Fibroblast of the aortic adventitia (primary cell): ENCODE data around the gene TGDS. TPM values are rescaled to one million over a fixed set of nuclear protein-coding genes. Genes with fewer than 3 reads are reported as not detected.
A peak's percentile ranks its signal among the peaks of the same experiment; 100 is the strongest.

Experiments used
- DNase-seq: peaks from one replicate; pipeline ENCODE4 v3.0.0-alpha.2; 2010; ENCODE audit warnings: low read depth
- H3K4me3 ChIP-seq: 2 replicates; pipeline ENCODE4 v1.5.1; 2011; ENCODE audit warnings: low read depth, mild to moderate bottlenecking, control low read depth, low read length, moderate library complexity
- total RNA-seq: library from RNA; depleted of rRNA; stranded (reverse); fragments of >200 nt; gene quantifications from 2 replicates; pipeline ENCODE4 v1.2.3, GENCODE V29; 2012; ENCODE audit warnings: low replicate concordance
- TF ChIP-seq, protein P1 (sequence below): IDR thresholded peaks from 2 replicates; pipeline ENCODE4 v1.5.1; 2011; ENCODE audit warnings: mild to moderate bottlenecking, low read length, control low read depth, inconsistent platforms; ENCODE audit not compliant: insufficient read depth

Gene TGDS
- total RNA-seq, 1 donor: 14.9 TPM

- TF ChIP-seq, protein P1, sequence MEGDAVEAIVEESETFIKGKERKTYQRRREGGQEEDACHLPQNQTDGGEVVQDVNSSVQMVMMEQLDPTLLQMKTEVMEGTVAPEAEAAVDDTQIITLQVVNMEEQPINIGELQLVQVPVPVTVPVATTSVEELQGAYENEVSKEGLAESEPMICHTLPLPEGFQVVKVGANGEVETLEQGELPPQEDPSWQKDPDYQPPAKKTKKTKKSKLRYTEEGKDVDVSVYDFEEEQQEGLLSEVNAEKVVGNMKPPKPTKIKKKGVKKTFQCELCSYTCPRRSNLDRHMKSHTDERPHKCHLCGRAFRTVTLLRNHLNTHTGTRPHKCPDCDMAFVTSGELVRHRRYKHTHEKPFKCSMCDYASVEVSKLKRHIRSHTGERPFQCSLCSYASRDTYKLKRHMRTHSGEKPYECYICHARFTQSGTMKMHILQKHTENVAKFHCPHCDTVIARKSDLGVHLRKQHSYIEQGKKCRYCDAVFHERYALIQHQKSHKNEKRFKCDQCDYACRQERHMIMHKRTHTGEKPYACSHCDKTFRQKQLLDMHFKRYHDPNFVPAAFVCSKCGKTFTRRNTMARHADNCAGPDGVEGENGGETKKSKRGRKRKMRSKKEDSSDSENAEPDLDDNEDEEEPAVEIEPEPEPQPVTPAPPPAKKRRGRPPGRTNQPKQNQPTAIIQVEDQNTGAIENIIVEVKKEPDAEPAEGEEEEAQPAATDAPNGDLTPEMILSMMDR: no peak
Observed at GRCh38 chr13:94556041-94556440, 39.9 kb downstream of the TGDS start.

GRCh38 chr13:94553766-94554165 is 42.2 kb downstream of the TGDS start:
- TF ChIP-seq, protein P1: no peak
- H3K4me3 ChIP-seq: no peak overlapping the region
- DNase-seq: no peak

More at GRCh38 chr13:94556041-94556440, 39.9 kb downstream of the TGDS start:
- H3K4me3 ChIP-seq: no peak overlapping the region
- no peak for DNase-seq

GRCh38 chr13:94552095-94552494 is 43.9 kb downstream of the TGDS start:
- TF ChIP-seq, protein P1: no peak
- DNase-seq: no peak
- H3K4me3 ChIP-seq: no peak overlapping the region

GRCh38 chr13:94550062-94550738 is 45.8 kb downstream of the TGDS start:
- peak; percentile 61 for DNase-seq

DNA sequence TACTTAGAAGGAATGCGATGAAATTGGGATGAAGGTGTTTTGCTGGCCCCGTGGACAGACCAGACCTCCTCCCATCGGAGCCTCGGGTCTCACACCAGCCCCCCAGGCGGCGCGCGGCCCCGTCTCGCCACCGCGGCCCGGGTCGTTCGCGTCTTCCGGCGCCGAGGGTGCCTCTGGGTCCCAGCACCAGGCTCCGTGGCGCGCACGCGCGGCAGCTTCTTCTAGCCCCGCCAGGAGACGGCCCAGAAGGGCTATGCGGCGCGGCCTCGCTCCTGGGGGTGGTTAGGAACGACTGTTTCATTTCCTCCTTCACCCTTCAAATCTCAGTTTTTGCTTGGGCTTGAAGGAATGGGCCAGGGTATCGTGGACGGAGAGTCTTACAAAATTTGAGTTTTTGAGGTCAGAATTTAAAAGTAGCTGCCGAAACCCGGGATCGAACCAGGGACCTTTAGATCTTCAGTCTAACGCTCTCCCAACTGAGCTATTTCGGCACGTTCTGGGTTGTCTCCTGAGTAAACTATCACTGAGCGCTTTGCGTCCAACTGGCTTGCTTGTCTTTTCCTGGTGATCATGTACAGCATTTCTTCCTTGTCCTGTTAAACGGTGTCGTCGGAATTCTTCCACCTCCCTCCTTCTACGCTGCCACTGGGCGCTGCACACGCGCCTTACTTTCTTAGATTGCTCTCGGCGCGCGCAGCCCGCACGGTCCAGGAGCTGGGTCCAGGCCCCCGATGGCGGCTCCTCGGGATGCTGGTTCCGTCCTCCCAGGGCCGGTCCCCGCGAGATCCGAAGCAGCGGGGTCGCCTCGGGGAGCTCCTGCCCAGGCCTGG is 46.5 kb downstream of the TGDS start:
- DNase-seq: peak; percentile 99
- TF ChIP-seq, protein P1: no peak
- peak overlapping the region; percentile 78 for H3K4me3 ChIP-seq

More at GRCh38 chr13:94550062-94550738, 45.8 kb downstream of the TGDS start:
- TF ChIP-seq, protein P1: no peak
- peak overlapping the region; percentile 78 for H3K4me3 ChIP-seq

- TF ChIP-seq, protein P1: no peak
- H3K4me3 ChIP-seq: peak overlapping the region; percentile 78
- DNase-seq: peak; percentile 58
Observed at GRCh38 chr13:94548821-94549231, 47.1 kb downstream of the TGDS start.
